ENCODE data around the gene MUC2. TPM values are rescaled to one million over a fixed set of nuclear protein-coding genes. Genes with fewer than 3 reads are reported as not detected.

The MUC2 gene
- total RNA-seq, 2 experiments from 2014 or later, result not detected

- POLR2A ChIA-PET, result no interaction called here
- CTCF ChIA-PET, result no interaction called here
- H3K36me3 Mint-ChIP-seq (ENCODE audit: low read depth), result no peaks in the 10 kb centered on the region
- TF ChIP-seq, protein P1, sequence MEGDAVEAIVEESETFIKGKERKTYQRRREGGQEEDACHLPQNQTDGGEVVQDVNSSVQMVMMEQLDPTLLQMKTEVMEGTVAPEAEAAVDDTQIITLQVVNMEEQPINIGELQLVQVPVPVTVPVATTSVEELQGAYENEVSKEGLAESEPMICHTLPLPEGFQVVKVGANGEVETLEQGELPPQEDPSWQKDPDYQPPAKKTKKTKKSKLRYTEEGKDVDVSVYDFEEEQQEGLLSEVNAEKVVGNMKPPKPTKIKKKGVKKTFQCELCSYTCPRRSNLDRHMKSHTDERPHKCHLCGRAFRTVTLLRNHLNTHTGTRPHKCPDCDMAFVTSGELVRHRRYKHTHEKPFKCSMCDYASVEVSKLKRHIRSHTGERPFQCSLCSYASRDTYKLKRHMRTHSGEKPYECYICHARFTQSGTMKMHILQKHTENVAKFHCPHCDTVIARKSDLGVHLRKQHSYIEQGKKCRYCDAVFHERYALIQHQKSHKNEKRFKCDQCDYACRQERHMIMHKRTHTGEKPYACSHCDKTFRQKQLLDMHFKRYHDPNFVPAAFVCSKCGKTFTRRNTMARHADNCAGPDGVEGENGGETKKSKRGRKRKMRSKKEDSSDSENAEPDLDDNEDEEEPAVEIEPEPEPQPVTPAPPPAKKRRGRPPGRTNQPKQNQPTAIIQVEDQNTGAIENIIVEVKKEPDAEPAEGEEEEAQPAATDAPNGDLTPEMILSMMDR (IDR thresholded peaks at IDR 0.05), result no peak
- no peaks in the 10 kb centered on the region for H3K27me3 Mint-ChIP-seq
- DNase-seq, result no peak
- no peak overlapping the region for H3K4me3 Mint-ChIP-seq
- ATAC-seq, result no peak
- no peak overlapping the region for H3K27ac Mint-ChIP-seq
- intact Hi-C loops (cut with micrococcal nuclease), result no loop called here
- no peaks in the 10 kb centered on the region for H3K9me3 Mint-ChIP-seq
- no peaks in the 10 kb centered on the region for H3K4me1 Mint-ChIP-seq (ENCODE audit: low read depth)
These were observed 10.9 kb downstream of the MUC2 start for GRCh38 chr11:1085440-1086170.

GRCh38 chr11:1086171-1087102, 11.8 kb downstream of the MUC2 start:
- Mint-ChIP-seq H3K4me1 (ENCODE audit: low read depth) (no peaks in the 10 kb centered on the region), H3K27ac (no peak overlapping the region), H3K36me3 (ENCODE audit: low read depth) (no peaks in the 10 kb centered on the region), H3K4me3 (no peak overlapping the region), H3K9me3 (peaks cover 6% of the 10 kb centered on the region), H3K27me3 (no peaks in the 10 kb centered on the region)
- DNase-seq (no peak), ATAC-seq (no peak)
- ChIA-PET CTCF (no interaction called here), POLR2A (no interaction called here)
- intact Hi-C loops (cut with micrococcal nuclease), result no loop called here
- TF ChIP-seq, protein P1 (IDR thresholded peaks at IDR 0.05), result no peak

DNA sequence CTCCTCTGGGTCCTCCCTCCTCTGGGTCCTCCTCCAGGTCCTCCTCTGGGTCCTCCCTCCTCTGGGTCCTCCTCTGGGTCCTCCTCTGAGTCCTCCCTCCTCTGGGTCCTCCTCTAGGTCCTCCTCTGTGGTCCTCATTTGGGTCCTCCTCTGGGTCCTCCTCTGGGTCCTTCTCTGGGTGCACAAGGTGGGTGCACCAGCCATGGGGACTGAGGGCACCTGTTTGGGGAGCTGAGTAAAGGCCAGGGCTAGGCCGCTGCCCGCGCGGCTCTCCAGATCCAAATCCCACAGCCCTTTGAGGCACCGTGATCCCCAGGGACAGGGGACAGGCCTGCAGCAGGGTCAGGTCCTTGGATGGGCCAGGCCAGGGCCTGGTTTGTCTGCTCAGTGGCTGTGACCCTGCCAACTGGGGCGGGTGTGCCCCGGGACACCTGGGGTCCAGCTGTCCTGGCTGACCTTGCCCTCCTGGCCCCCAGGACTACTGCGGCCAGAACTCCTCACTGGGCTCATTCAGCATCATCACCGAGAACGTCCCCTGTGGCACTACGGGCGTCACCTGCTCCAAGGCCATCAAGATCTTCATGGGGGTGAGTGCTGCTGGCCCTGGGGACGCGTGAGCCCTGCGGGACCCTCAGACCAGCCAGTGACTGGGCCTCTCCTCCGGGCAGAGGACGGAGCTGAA, 12.7 kb downstream of the MUC2 start:
- H3K9me3 Mint-ChIP-seq, result peaks cover 7% of the 10 kb centered on the region
- no peak overlapping the region for H3K27ac Mint-ChIP-seq
- H3K36me3 Mint-ChIP-seq (ENCODE audit: low read depth), result no peaks in the 10 kb centered on the region
- no peak for ATAC-seq
- TF ChIP-seq, protein P1 (IDR thresholded peaks at IDR 0.05), result no peak
- ChIA-PET POLR2A (no interaction called here), CTCF (no interaction called here)
- H3K4me1 Mint-ChIP-seq (ENCODE audit: low read depth), result no peaks in the 10 kb centered on the region
- DNase-seq, result no peak
- no peaks in the 10 kb centered on the region for H3K27me3 Mint-ChIP-seq
- intact Hi-C loops (cut with micrococcal nuclease), result no loop called here
- H3K4me3 Mint-ChIP-seq, result no peak overlapping the region

- CTCF ChIA-PET, result no interaction called here
- ATAC-seq, result no peak
- Mint-ChIP-seq H3K4me1 (ENCODE audit: low read depth) (no peaks in the 10 kb centered on the region), H3K27me3 (no peaks in the 10 kb centered on the region), H3K27ac (no peak overlapping the region), H3K36me3 (ENCODE audit: low read depth) (no peaks in the 10 kb centered on the region), H3K4me3 (no peak overlapping the region), H3K9me3 (peaks cover 7% of the 10 kb centered on the region)
- TF ChIP-seq, protein P1 (IDR thresholded peaks at IDR 0.05), result no peak
- POLR2A ChIA-PET, result no interaction called here
- intact Hi-C loops (cut with micrococcal nuclease), result no loop called here
- DNase-seq, result no peak
These were observed 13.6 kb downstream of the MUC2 start for GRCh38 chr11:1087961-1088926.

All from activated CD8-positive, alpha-beta T cell treated with anti-CD3 and anti-CD28 coated beads for 36 hours (primary cell).